HG02852 (cell line): Measurements from ENCODE around the gene CBLB.
"Not testable (repeated sequence)": the region's sequence is repeated elsewhere in the genome, so short reads cannot be mapped to it uniquely, and the experiment has no call there.

Source experiments
- ATAC-seq: cut with Tn5 transposase; IDR thresholded peaks from one replicate; pipeline ENCODE4 v1.9.1; 2021; ENCODE audit warnings: mild to moderate bottlenecking, moderate library complexity; ENCODE audit not compliant: unreplicated experiment

Gene CBLB

DNA sequence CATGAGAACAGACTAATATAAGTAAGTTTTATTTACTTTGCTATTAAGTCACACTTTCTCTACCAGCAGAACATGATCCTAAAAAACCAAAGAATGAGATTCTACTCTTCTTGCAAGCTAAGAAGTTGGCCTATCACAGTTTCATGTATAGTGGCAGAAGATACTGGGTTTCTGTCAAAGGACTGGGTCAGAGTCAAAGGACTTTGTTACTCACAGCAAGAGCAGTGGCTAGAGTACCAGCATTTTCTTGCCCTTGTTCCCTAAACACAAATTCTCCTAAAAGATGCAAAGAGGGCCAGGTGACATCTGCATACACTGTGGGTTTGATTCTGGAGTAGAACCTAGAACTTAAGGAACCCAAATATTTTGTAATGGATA lies 105.2 kb downstream of the CBLB start:
- no peak for ATAC-seq

GRCh38 chr3:105762749-105763658 lies 105.8 kb downstream of the CBLB start:
- ATAC-seq = no peak

- ATAC-seq = not testable (repeated sequence)
These were observed 106.6 kb downstream of the CBLB start for GRCh38 chr3:105762214-105762613.

DNA sequence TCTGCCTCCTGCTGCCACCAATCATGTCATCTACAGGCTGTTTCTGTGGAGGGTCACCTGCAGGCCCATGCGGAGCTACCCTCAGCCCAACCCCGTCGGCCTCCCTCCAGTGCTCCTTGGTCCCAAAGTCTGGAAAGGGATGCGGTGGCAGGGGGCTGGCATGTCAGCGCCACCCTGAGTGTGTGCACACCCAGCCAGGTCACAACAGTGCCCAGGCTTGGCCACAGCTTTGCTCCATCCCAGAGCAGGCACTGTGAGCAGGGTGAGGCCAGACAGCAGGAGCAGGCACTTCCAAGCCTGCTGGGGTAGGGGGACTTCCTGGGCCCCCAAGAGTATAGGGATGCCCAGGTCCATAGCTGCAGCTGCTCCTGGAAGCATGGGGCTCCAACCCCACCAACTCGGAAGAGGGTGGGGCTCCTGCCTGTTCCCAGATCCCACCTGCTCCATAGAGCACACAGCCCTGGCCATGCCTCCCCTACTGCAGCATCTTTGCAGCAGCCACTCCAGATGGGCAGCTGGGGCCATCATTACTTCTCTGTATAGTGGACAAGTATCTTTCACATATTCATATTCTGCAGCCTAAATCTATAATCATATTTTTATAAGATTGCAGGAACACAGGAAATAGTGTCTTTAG lies 109.3 kb downstream of the CBLB start:
- ATAC-seq = no peak

DNA sequence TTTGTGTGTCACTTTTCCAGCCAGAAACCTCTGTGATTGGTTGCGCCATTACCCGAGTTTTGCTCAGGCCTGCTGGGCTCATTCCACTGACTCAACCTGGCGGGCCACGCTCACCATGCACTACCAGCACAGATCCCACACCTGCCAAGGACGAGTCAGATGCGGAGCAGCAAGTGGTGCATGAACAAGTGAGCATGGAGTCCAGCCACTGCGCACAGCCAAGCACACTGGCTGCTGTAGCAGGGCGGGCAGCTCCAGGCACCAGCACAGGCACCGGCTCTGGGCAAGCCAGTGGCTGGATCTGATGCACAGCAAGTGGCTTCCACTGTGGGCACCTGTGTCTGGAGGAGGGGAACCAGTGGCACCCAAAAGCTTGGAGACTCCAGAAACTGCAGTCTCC lies 110.4 kb downstream of the CBLB start:
- no peak for ATAC-seq

DNA sequence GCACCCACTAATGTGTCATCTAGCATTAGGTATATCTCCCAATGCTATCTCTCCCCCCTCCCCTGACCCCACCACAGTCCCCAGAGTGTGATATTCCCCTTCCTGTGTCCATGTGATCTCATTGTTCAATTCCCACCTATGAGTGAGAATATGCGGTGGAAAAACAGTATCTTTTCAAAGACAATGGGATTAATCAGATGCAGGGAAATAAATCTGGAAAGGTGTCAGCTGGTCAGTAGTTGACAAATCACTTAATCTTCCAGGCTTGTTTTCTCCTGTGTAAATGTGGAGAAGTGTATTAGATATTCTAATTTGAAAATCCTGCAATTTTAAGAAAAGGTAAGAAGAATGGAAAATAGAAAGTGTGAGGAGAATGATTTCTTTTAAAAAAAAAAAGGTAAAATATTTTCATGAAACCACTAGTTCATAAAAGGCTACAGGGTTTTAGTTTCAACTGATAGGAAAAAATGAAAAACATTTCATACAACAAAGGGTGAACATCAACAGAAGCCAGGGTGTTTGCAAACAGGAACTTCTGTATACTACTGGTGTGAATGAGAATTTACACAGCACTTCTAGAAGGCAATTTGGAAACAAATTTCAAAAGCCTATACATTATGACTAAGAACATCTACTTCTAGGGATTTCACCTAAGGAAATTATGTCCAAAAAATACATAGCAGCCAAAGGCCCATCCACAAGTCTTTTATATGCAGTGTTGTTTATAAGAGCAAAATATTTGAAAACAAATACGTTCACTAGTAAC lies 113.5 kb downstream of the CBLB start:
- no peak for ATAC-seq

DNA sequence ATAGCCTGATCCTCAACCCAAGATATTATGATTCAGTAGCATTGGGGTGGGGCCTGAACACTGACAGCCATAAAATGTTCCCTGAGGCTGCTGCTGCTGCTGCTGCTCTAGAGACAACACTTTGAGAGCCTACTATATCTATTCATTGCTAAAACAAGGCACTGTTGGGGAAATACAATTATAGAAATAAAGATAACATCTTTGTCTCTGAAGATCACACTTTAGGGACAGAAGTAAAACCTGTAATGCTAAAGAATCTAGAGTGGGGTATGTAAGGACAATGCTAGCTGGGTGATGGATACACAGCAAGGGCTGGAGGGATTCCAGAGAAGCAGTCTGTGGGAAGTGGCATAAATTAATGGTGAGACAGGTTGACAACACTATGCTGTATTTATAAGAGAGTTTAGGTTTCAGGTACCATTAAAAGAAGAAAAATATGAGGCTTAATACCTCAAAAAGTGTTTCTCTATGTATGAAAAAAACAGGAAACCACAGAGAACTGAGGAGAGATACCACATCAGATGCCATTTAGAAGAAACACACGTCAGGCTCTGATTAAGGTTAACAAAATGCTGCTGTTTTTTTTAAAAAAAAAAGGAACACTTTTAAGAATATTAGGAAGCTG lies 115.9 kb downstream of the CBLB start:
- ATAC-seq = peak; percentile 60

- ATAC-seq = no peak
These were observed 121.1 kb downstream of the CBLB start for GRCh38 chr3:105747696-105748095.

DNA sequence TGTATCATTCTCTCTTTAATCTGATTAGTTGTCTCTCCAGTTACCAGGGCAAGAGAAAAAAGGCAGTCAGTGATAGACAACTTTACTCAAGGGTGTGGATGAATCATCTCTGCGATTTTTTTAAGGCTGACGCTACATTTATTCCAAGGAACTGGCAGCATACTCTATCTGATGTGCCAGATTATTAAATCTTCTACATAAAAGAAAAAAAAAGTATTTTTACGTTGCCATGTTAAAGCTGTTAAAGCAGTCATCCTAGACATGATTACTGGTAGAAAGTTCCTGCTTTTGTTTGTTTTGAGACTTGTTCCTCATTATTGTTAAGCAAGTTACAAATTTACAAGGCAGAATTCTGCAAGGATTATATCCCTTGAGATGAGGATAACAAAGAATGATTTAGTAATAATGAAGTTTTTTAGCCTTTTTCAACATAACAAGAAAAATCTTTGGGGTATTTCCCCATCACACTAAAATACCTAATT lies 121.7 kb downstream of the CBLB start:
- no peak for ATAC-seq

- no peak for ATAC-seq
These were observed 122.4 kb downstream of the CBLB start for GRCh38 chr3:105746231-105746996.

DNA sequence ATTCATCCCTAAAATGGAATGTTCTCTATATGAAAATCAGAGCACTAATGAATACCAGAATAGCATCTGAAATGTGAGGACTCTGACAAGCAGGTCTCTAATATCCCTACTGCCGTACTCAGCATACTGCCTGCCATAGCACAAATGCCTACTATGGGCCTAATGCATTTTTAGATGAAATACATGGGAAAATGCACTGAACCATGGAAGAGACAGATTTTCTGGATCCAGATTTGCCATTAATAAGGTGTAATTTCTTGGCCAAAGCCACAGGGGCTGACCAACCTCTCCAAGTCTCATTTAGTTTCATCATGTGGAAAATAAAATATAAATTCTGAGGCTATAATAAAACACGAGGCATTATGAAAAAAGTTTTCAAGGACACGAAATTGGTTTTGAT lies 123.8 kb downstream of the CBLB start:
- no peak for ATAC-seq

GRCh38 chr3:105744202-105744601 lies 124.6 kb downstream of the CBLB start:
- ATAC-seq = no peak

DNA sequence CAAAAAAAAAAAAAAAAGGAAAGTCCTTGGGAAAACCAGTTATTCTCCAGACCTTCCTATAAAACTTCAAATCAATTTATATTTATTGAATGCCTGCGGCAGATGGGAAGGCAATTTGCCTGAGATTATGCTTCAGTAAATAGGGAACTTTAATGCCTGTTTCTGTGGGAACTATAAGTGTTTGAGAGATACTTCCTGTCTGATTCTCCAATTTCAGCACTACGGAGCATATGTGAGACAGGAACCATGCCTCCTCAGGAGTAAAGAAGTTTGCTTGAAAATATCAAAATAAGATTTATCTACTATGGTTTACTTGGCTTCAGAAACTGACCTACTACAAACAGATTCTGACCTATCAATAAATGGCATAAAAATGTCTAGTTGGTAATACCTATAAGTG lies 135.5 kb downstream of the CBLB start:
- ATAC-seq = no peak

- no peak for ATAC-seq
These were observed 137.1 kb downstream of the CBLB start for GRCh38 chr3:105731686-105732085.

DNA sequence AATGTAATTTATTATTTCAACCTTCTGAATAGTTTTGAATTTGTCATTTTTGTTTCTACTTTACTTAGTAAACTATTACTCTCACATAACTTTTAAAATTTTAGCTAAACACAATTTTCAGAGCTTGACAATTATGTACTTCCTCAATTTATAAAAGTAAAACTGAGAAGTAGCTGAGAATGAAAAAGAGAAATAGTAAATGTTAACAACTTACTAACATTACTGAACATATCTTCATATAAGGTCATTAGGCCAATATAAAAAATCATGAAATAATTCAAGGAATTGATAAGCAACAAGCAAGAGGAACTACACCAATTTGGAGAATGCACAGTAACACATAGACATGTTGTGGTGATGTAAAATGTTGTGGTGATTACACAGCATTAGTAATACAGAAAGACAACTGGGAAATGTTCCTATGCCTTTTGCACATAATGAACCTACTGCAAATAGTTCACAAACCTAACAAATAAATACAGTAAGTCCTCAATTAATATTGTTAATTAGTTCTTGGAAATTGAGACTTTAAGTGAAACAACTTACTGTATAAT lies 137.9 kb downstream of the CBLB start:
- no peak for ATAC-seq

GRCh38 chr3:105729667-105730066 lies 139.1 kb downstream of the CBLB start:
- no peak for ATAC-seq

DNA sequence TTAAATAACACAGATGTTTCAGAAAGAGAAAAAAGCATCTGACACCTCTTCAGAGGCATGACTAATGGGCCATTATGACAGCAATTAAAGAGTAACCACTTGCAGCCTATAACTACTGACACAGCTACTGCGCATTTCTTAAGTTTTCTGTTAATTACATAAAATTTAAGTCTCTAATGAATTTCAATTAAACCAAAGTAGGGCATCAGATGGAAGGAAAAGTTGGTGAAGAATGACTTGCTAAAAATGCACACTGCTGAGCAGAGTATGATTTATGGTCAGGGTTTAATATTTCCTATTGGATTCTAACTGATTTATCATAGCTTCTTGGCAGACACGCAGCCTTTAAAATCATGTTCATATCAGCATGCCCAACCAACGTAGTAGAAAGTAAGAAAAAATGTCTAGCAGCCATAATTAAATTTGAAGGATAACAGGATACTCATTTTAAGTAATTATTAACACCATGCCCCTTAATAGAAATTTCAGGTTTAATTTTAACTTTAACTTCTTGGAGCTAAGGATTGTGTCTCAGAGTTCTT lies 140.0 kb downstream of the CBLB start:
- ATAC-seq = no peak

DNA sequence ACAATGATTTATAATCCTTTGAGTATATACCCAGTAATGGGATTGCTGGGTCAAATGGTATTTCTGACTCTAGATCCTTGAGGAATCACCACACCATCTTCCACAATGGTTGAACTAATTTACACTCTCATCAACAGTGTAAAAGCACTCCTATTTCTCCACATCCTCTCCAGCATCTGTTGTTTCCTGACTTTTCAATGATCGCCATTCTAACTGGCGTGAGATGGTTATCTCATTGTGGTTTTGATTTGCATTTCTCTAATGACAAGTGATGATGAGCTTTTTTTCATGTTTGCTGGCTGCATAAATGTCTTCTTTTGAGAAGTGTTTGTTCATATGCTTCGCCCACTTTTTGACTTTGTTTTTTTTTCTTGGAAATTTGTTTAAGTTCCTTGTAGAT lies 141.8 kb downstream of the CBLB start:
- not testable (repeated sequence) for ATAC-seq

DNA sequence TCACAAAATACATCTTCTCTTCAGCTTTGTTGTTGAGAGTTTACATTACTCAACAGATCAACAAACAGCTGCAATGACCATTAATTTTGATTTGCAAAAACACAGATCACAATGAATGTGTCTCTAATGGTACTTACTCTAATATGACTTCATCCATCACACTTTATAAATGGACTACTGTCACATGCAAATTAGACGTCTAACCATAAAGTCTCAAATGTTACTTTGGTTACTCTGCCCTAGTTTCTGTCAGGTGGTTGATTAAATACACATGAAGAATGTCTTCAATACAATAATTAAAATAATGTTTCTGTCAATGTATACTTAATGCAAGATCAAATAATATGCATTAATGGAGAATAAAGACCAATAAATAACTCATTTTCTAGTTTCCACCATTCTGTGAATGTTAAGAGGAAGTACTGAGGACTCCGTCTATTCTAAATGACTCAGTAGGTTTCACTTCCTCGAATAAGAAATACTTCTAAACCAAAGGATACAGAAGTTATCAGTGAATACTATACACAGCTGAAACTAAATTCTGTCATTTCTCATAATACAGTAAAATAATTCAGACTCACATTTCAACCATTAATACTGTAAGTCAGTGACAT lies 145.8 kb downstream of the CBLB start:
- peak; percentile 100 for ATAC-seq
